ENCODE data around the gene SLCO3A1.

- TF ChIP-seq, protein P1, sequence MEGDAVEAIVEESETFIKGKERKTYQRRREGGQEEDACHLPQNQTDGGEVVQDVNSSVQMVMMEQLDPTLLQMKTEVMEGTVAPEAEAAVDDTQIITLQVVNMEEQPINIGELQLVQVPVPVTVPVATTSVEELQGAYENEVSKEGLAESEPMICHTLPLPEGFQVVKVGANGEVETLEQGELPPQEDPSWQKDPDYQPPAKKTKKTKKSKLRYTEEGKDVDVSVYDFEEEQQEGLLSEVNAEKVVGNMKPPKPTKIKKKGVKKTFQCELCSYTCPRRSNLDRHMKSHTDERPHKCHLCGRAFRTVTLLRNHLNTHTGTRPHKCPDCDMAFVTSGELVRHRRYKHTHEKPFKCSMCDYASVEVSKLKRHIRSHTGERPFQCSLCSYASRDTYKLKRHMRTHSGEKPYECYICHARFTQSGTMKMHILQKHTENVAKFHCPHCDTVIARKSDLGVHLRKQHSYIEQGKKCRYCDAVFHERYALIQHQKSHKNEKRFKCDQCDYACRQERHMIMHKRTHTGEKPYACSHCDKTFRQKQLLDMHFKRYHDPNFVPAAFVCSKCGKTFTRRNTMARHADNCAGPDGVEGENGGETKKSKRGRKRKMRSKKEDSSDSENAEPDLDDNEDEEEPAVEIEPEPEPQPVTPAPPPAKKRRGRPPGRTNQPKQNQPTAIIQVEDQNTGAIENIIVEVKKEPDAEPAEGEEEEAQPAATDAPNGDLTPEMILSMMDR (conservative IDR thresholded peaks at IDR 0.05; ENCODE audit: low read length) = no peak
- TF ChIP-seq EZH2phosphoT487 (IDR thresholded peaks at IDR 0.05; ENCODE audit: borderline replicate concordance, low read depth, low read length) = no peak
Observed at GRCh38 chr15:91872356-91873137, 19.0 kb downstream of the SLCO3A1 start.
